KMS-11 (cell line): ENCODE data around the gene FTH1.
"Not testable (repeated sequence)": the region's sequence is repeated elsewhere in the genome, so short reads cannot be mapped to it uniquely, and the experiment has no call there.

Experiments used
- H2AFZ ChIP-seq: fragments of 200-600 bp; sonication (generic); 2 replicates; pipeline ENCODE4 v1.6.1; 2016; ENCODE audit warnings: antibody characterized with exemption, mixed run types, low read depth
- H3K27ac ChIP-seq: fragments of 200-600 bp; sonication (generic); 2 replicates; pipeline ENCODE4 v1.6.1; 2016; ENCODE audit warnings: mild to moderate bottlenecking, mixed run types
- H3K27me3 ChIP-seq: fragments of 200-600 bp; sonication (generic); 2 replicates; pipeline ENCODE4 v1.6.1; 2017; ENCODE audit warnings: mild to moderate bottlenecking, low read depth, mixed run types, moderate library complexity; ENCODE audit not compliant: insufficient read depth
- H3K36me3 ChIP-seq: fragments of 200-600 bp; sonication (generic); 2 replicates; pipeline ENCODE4 v1.6.1; 2017; ENCODE audit warnings: mild to moderate bottlenecking, mixed run types; ENCODE audit not compliant: insufficient read depth
- H3K4me1 ChIP-seq: fragments of 200-600 bp; sonication (generic); 2 replicates; pipeline ENCODE4 v1.6.1; 2016; ENCODE audit warnings: mild to moderate bottlenecking, low read depth, mixed run types; ENCODE audit not compliant: poor library complexity, severe bottlenecking
- H3K4me2 ChIP-seq: fragments of 200-600 bp; sonication (generic); 2 replicates; pipeline ENCODE4 v1.7.0; 2016; ENCODE audit warnings: mild to moderate bottlenecking, mixed run types
- H3K4me3 ChIP-seq: fragments of 200-600 bp; sonication (generic); IDR thresholded peaks from 2 replicates; pipeline ENCODE4 v1.6.1; 2017; ENCODE audit warnings: low read depth, low read length, mixed read lengths; ENCODE audit not compliant: insufficient read depth
- H3K79me2 ChIP-seq: fragments of 200-600 bp; sonication (generic); 2 replicates; pipeline ENCODE4 v1.6.1; 2016; ENCODE audit warnings: low read depth, mixed run types; ENCODE audit not compliant: insufficient read depth
- H3K9ac ChIP-seq: fragments of 200-600 bp; sonication (generic); 2 replicates; pipeline ENCODE4 v1.6.1; 2016; ENCODE audit warnings: mild to moderate bottlenecking, mixed run types
- H4K20me1 ChIP-seq: fragments of 200-600 bp; sonication (generic); 2 replicates; pipeline ENCODE4 v1.6.1; 2016; ENCODE audit warnings: mild to moderate bottlenecking, mixed run types; ENCODE audit not compliant: insufficient read depth
- TF ChIP-seq, protein P1 (sequence below): fragments of 200-600 bp; sonication (generic); conservative IDR thresholded peaks from 2 replicates; pipeline ENCODE4 v1.6.1; 2017; ENCODE audit warnings: low read depth, mild to moderate bottlenecking, antibody characterized with exemption, low read length, moderate library complexity, mixed read lengths

Gene FTH1

DNA sequence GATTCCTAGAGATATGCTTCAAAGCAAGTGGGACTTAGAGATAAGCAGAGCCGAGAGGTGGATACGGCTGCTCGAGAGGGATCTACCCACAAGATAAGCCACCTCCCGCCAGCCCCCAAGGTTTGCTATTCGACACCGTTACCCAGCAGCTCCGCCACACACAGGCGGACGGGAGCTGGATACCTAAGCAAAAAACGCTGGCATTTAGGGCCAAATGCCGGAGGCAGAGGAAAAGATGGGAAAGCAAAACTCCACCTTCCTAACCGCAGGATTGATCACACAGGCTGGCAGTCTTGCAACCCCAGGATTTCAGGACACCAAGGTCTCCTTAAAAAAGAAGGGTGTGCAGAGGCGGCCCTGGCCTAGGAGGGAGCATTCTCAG is 709 bp downstream of the FTH1 start:
- Histone ChIP-seq H3K4me2 (peak overlapping the region; percentile 59), H3K4me1 (peaks cover 39% of the 10 kb centered on the region)

DNA sequence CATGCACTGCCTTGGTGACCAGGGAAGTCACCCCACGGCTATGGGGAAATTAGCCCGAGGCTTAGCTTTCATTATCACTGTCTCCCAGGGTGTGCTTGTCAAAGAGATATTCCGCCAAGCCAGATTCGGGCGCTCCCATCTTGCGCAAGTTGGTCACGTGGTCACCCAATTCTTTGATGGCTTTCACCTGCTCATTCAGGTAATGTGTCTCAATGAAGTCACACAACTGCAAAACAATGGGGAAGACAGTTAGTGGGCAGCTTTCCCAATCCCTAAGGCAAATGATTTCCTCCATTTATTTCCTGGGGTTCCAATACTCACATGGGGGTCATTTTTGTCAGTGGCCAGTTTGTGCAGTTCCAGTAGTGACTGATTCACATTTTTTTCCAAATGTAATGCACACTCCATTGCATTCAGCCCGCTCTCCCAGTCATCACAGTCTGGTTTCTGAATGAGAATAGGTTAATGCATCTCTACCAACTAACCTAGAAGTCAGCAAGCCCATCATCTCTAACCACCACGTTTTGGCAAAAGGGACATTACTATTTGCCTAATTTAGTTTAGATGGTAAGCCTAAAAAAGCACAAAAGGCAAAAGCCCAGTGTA is 2.7 kb downstream of the FTH1 start:
- not testable (repeated sequence) for H3K4me2 ChIP-seq, H3K9ac ChIP-seq, H2AFZ ChIP-seq, H3K4me3 ChIP-seq, H3K27ac ChIP-seq, H3K27me3 ChIP-seq, H3K36me3 ChIP-seq
- peaks cover 12% of the 10 kb centered on the region; the same call in 1 of the 2 replicates for H4K20me1 ChIP-seq
- peaks cover 24% of the 10 kb centered on the region for H3K4me1 ChIP-seq
- H3K79me2 ChIP-seq: peaks cover 30% of the 10 kb centered on the region

More for the DNA sequence above, 709 bp downstream of the FTH1 start:
- peak overlapping the region; percentile 93 for H3K9ac ChIP-seq
- peak overlapping the region; percentile 87; the same call in 1 of the 2 replicates for H2AFZ ChIP-seq
- TF ChIP-seq, protein P1, sequence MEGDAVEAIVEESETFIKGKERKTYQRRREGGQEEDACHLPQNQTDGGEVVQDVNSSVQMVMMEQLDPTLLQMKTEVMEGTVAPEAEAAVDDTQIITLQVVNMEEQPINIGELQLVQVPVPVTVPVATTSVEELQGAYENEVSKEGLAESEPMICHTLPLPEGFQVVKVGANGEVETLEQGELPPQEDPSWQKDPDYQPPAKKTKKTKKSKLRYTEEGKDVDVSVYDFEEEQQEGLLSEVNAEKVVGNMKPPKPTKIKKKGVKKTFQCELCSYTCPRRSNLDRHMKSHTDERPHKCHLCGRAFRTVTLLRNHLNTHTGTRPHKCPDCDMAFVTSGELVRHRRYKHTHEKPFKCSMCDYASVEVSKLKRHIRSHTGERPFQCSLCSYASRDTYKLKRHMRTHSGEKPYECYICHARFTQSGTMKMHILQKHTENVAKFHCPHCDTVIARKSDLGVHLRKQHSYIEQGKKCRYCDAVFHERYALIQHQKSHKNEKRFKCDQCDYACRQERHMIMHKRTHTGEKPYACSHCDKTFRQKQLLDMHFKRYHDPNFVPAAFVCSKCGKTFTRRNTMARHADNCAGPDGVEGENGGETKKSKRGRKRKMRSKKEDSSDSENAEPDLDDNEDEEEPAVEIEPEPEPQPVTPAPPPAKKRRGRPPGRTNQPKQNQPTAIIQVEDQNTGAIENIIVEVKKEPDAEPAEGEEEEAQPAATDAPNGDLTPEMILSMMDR: no peak
- H3K27me3 ChIP-seq: no peaks in the 10 kb centered on the region
- peaks cover 30% of the 10 kb centered on the region for H3K79me2 ChIP-seq
- H3K4me3 ChIP-seq: peak overlapping the region; percentile 58
- H3K36me3 ChIP-seq: peaks cover 7% of the 10 kb centered on the region; the same call in 1 of the 2 replicates
- peak overlapping the region; percentile 98 for H3K27ac ChIP-seq
- H4K20me1 ChIP-seq: peaks cover 12% of the 10 kb centered on the region; the same call in 1 of the 2 replicates

DNA sequence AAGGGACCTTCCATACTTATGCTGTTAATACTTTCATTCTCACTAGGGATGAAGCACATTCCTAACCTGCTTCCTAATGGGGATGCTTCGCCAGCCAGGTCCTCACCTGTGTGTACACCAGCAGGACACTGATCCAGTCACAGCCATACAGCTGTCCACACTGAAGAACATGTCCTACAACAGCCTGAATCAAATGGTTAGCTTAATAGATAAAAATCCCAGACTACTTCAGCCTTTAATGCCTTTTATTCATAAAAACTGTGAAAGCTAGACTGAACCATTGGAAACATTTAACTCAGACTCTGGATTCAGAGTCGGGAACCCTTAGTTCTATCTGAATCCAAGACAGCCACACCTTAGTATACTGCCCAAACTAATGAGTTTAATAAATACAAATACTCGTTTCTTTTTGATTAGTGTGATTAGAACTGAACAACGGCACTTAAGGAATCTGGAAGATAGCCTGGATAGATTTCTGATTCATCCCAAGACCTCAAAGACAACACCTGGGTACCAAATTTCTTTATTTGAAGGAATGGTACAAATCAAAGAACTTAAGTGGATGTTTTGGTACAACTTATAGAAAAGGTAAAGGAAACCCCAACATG is 3.3 kb downstream of the FTH1 start:
- TF ChIP-seq, protein P1: no peak
- Histone ChIP-seq H2AFZ (no peak overlapping the region), H3K9ac (no peak overlapping the region), H3K27ac (no peak overlapping the region), H3K4me2 (no peak overlapping the region), H4K20me1 (peaks cover 12% of the 10 kb centered on the region; the same call in 1 of the 2 replicates), H3K79me2 (peaks cover 30% of the 10 kb centered on the region), H3K4me3 (no peak overlapping the region), H3K36me3 (peaks cover 7% of the 10 kb centered on the region; the same call in 1 of the 2 replicates), H3K27me3 (no peaks in the 10 kb centered on the region), H3K4me1 (peaks cover 23% of the 10 kb centered on the region)

DNA sequence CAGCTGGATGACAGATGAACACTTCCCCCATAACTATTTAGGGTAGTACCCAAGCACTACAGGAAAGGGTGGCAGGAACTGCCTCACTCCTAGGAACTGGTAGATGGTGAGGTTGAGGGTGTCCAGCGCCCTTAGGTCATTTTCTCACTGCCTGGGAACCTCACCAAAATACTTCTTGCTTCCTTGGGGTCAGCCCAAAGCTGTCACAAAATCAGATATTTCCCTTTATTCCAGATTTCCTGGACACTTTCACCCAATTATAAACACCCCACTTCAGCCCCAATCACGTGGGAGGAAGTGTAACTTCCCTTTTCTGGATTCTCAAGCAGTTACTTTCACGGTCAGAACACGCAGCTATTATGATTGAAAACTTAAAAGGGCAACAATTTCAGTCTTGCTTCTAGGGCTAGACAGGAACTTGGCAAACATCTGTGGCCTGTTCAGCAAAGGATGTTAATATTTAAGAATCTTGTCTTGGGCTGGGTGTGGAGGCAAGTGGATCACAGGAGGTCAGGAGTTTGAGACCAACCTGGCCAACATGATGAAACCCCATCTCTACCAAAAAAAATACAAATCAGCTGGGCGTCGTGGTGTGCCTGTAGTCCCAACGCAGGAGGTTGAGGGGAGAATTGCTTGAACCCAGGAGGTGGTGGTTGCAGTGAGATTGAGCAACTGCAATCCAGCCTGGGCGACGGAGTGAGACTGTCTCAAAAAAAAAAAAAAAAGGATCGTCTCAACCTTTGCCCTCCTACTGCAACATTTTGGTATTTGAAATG is 4.0 kb downstream of the FTH1 start:
- Histone ChIP-seq H3K4me2 (no peak overlapping the region), H3K36me3 (peaks cover 7% of the 10 kb centered on the region; the same call in 1 of the 2 replicates), H3K4me3 (no peak overlapping the region), H3K79me2 (peaks cover 30% of the 10 kb centered on the region), H3K27me3 (no peaks in the 10 kb centered on the region), H3K4me1 (peaks cover 18% of the 10 kb centered on the region), H4K20me1 (peaks cover 12% of the 10 kb centered on the region; the same call in 1 of the 2 replicates), H3K27ac (no peak overlapping the region), H2AFZ (no peak overlapping the region), H3K9ac (no peak overlapping the region)
- TF ChIP-seq, protein P1: no peak
